ENCODE data around the gene SMURF2. TPM values are rescaled to one million over a fixed set of nuclear protein-coding genes. Genes with fewer than 3 reads are reported as not detected.
"Not testable (repeated sequence)": the region's sequence is repeated elsewhere in the genome, so short reads cannot be mapped to it uniquely, and the experiment has no call there.

Gene SMURF2
- total and polyA plus RNA-seq, 2 donors from 2014 or later: 7.2 to 27.9 TPM

DNA sequence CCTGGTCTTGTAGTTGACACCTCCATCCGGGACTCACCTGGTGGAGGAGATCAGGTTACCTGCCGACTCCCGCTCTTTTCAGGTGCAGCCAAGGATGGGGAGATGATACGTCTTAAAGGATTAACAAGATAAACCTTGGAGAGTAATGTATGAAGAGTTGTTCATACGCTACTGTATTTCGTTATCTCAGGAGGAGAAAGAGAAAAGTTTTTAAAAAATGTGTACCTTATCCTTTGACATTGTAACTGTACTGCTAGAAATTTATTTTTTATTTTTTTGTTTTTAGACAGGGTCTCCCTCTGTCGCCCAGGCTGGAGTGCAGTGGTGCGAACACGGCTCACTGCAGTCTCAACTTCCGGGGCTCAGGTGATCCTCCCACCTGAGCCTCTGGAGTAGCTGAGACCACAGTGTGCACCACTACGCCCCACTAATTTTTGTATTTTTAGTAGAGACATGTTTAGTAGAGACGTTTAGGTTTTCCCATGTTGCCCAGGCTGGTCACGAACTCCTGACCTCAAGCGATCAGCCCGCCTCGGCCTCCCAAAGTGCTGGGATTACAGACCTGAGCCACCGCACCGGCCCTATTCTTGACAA lies 764 bp upstream of the SMURF2 start:
- no peak for FAIRE-seq
- TF ChIP-seq, protein P1, sequence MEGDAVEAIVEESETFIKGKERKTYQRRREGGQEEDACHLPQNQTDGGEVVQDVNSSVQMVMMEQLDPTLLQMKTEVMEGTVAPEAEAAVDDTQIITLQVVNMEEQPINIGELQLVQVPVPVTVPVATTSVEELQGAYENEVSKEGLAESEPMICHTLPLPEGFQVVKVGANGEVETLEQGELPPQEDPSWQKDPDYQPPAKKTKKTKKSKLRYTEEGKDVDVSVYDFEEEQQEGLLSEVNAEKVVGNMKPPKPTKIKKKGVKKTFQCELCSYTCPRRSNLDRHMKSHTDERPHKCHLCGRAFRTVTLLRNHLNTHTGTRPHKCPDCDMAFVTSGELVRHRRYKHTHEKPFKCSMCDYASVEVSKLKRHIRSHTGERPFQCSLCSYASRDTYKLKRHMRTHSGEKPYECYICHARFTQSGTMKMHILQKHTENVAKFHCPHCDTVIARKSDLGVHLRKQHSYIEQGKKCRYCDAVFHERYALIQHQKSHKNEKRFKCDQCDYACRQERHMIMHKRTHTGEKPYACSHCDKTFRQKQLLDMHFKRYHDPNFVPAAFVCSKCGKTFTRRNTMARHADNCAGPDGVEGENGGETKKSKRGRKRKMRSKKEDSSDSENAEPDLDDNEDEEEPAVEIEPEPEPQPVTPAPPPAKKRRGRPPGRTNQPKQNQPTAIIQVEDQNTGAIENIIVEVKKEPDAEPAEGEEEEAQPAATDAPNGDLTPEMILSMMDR (IDR thresholded peaks at IDR 0.05; ENCODE audit: borderline replicate concordance, extremely low read depth, insufficient read depth): no peak

DNA sequence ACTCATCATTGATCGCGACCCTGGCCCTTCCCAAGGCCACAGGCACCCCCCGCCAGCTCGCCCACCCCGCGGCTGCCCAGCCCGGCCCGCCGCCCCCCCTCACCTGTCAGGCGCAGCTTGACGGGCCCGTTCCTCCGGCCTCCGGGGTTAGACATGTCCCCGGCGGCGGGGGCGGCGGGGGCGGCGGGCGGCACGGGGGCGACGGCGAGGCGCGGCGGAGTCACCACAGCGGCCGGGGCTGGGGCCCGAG lies 456 bp downstream of the SMURF2 start:
- TF ChIP-seq, protein P1 (IDR thresholded peaks at IDR 0.05; ENCODE audit: borderline replicate concordance, extremely low read depth, insufficient read depth): no peak
- Histone ChIP-seq H3K27ac (ENCODE audit: low read depth in 2 of 2, low read length in 2 of 2) (peak overlapping the region; percentile 43 to 69), H3K27me3 (ENCODE audit: control insufficient read depth, insufficient read depth, low read length) (no peaks in the 10 kb centered on the region), H3K9me3 (ENCODE audit: control insufficient read depth in 2 of 3, insufficient read depth in 1 of 3, low read length in 3 of 3) (no peaks in the 10 kb centered on the region), H3K4me3 (ENCODE audit: low read length in 3 of 3) (peak overlapping the region; percentile 74 to 82 (median 82)), H3K36me3 (ENCODE audit: control insufficient read depth in 2 of 3, insufficient read depth in 3 of 3, low read length in 3 of 3) (no peaks in the 10 kb centered on the region), H3K4me1 (ENCODE audit: control insufficient read depth in 2 of 3, insufficient read depth in 2 of 3, low read depth in 1 of 3, low read length in 3 of 3) (peaks cover 0 to 5% (median 5%) of the 10 kb centered on the region in 3 donors), H3K9ac (ENCODE audit: low read length in 3 of 3) (peak overlapping the region in 2 of 3 donors; percentile 62 to 78)
- intact Hi-C loops (cut with DNase I): no loop called here
- FAIRE-seq (no peak), DNase-seq (peak in 3 of 5 donors; percentile 66 to 88 (median 81))

More for the DNA sequence above, 764 bp upstream of the SMURF2 start:
- Histone ChIP-seq H3K9ac (ENCODE audit: low read length in 3 of 3) (peak overlapping the region; percentile 24 to 44 (median 26)), H3K4me1 (ENCODE audit: control insufficient read depth in 2 of 3, insufficient read depth in 2 of 3, low read depth in 1 of 3, low read length in 3 of 3) (peaks cover 0 to 3% (median 0%) of the 10 kb centered on the region in 3 donors), H3K27ac (ENCODE audit: low read depth in 2 of 2, low read length in 2 of 2) (peak overlapping the region in 1 of 2 donors; percentile 47), H3K9me3 (ENCODE audit: control insufficient read depth in 2 of 3, insufficient read depth in 1 of 3, low read length in 3 of 3) (no peaks in the 10 kb centered on the region), H3K4me3 (ENCODE audit: low read length in 3 of 3) (peak overlapping the region; percentile 56 to 71 (median 67)), H3K27me3 (ENCODE audit: control insufficient read depth, insufficient read depth, low read length) (no peaks in the 10 kb centered on the region), H3K36me3 (ENCODE audit: control insufficient read depth in 2 of 3, insufficient read depth in 3 of 3, low read length in 3 of 3) (no peaks in the 10 kb centered on the region)
- DNase-seq: peak in 1 of 5 donors; percentile 20
- intact Hi-C loops (cut with DNase I): no loop called here

DNA sequence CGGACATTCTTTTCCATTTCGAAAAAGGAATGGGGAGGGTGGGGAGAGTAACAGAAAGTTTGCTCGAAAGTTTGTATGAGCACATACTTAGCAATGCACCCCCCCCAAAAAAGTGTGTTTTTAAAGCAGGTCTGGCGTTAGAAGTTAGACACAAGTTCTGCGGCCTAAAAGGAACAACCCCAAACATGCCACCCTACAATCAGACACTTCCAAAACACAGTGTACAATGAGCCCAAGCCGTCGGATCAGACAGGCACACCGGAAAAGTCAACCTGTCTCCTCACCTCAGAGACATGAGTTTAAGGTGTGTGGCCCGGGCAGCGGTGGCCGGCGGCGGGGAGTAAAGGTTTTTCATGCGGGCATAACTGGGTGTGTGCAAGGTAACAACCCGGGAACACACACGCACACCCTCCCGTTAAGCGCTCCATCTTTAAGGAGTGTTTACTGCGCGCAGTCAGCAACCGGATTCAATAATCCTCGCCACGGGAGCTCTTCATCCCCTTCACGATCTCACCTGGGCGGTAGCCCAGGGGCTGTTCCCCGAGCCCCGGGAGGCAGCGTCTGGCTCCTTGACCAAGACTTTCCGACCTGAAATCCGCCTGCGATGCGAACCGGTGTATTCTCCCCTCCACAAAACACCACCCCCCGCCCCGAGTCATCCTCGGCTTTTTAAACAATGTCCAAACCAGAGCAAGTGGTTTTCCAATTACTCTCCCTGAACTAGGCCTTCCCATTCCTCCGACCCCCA lies 955 bp downstream of the SMURF2 start:
- H3K4me1 ChIP-seq (ENCODE audit: control insufficient read depth in 2 of 3, insufficient read depth in 2 of 3, low read depth in 1 of 3, low read length in 3 of 3); H3K27me3 ChIP-seq (ENCODE audit: control insufficient read depth, insufficient read depth, low read length); FAIRE-seq; intact Hi-C loops (cut with DNase I); H3K36me3 ChIP-seq (ENCODE audit: control insufficient read depth in 2 of 3, insufficient read depth in 3 of 3, low read length in 3 of 3); H3K9me3 ChIP-seq (ENCODE audit: control insufficient read depth in 2 of 3, insufficient read depth in 1 of 3, low read length in 3 of 3): not testable (repeated sequence)
- peak overlapping the region; percentile 74 to 82 (median 82) for H3K4me3 ChIP-seq (ENCODE audit: low read length in 3 of 3)
- peak overlapping the region; percentile 43 to 69 for H3K27ac ChIP-seq (ENCODE audit: low read depth in 2 of 2, low read length in 2 of 2)
- peak overlapping the region; percentile 62 to 90 (median 78) for H3K9ac ChIP-seq (ENCODE audit: low read length in 3 of 3)
- DNase-seq: peak; percentile 22 to 73 (median 48)

DNA sequence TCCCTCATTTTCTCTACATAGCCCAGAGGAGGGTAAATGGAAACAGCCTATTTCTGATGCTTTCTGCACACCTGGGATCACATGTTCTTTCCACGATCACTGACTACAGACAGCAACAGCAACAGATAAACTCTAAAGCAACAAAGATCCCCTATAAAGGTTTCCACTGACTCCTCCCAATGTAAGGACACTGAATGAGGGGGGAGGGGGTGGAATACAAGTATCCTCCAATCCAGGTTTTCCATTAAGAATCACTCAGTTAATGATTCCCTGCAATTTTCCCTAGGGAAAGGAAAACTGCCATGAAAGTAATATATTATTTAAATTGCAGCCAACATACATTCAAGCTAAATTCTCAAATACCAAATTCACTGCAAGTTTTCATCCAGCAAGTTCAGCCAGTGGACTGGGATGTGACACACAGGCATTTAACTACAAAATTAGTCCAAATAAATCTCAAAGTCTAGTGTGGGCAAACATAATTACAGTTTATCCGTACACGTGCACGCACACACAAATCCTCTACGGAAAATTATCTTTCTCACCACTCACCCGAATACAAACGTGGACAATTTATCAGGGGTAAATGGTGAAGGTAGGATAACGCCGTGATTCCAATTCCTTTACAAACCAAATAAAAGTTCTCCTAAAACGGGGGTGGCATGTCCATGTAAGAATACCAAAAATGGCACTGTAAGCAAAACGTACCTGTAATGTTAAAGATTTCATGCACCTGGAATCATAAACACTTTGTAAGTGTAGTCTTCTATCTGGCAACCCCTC lies 1.7 kb downstream of the SMURF2 start:
- H3K4me1 ChIP-seq (ENCODE audit: control insufficient read depth in 2 of 3, insufficient read depth in 2 of 3, low read depth in 1 of 3, low read length in 3 of 3); FAIRE-seq; intact Hi-C loops (cut with DNase I); H3K27me3 ChIP-seq (ENCODE audit: control insufficient read depth, insufficient read depth, low read length); H3K36me3 ChIP-seq (ENCODE audit: control insufficient read depth in 2 of 3, insufficient read depth in 3 of 3, low read length in 3 of 3); H3K9me3 ChIP-seq (ENCODE audit: control insufficient read depth in 2 of 3, insufficient read depth in 1 of 3, low read length in 3 of 3): not testable (repeated sequence)
- Histone ChIP-seq H3K4me3 (ENCODE audit: low read length in 3 of 3) (peak overlapping the region; percentile 74 to 82 (median 82)), H3K9ac (ENCODE audit: low read length in 3 of 3) (peak overlapping the region; percentile 4 to 78 (median 62)), H3K27ac (ENCODE audit: low read depth in 2 of 2, low read length in 2 of 2) (peak overlapping the region in 1 of 2 donors; percentile 27)
- DNase-seq: peak in 2 of 5 donors; percentile 66 to 78
